OCI-LY1 (cell line): ENCODE measurements around the gene IGFL2.
"Not testable (repeated sequence)": the region's sequence is repeated elsewhere in the genome, so short reads cannot be mapped to it uniquely, and the experiment has no call there.

Experiments
- H2AFZ ChIP-seq: fragments of 200-600 bp; sonication (generic), shearing (Covaris generic); 2 replicates; pipeline ENCODE4 v1.6.0; 2014; ENCODE audit warnings: antibody characterized with exemption, mild to moderate bottlenecking, low read length
- H3F3A ChIP-seq: fragments of 200-600 bp; sonication (generic), shearing (Covaris generic); 2 replicates; pipeline ENCODE4 v1.6.0; 2014; ENCODE audit warnings: mild to moderate bottlenecking, antibody characterized with exemption, low read length, moderate library complexity; ENCODE audit not compliant: insufficient read depth
- H3K27ac ChIP-seq: fragments of 200-600 bp; sonication (generic); 2 replicates; pipeline ENCODE4 v1.5.1; 2014; ENCODE audit warnings: low read length, mixed run types, mild to moderate bottlenecking, low read depth; ENCODE audit not compliant: poor library complexity, severe bottlenecking
- H3K27me3 ChIP-seq: fragments of 200-600 bp; sonication (generic); 2 replicates; pipeline ENCODE4 v1.6.0; 2014; ENCODE audit warnings: antibody characterized with exemption, mild to moderate bottlenecking, low read length, moderate library complexity; ENCODE audit not compliant: insufficient read depth
- H3K36me3 ChIP-seq: fragments of 200-600 bp; sonication (generic); 2 replicates; pipeline ENCODE4 v1.6.1; 2014; ENCODE audit warnings: mild to moderate bottlenecking, antibody characterized with exemption, low read length, moderate library complexity, mixed read lengths; ENCODE audit not compliant: insufficient read depth
- H3K4me1 ChIP-seq: fragments of 200-600 bp; sonication (generic); 2 replicates; pipeline ENCODE4 v1.5.1; 2014; ENCODE audit warnings: mild to moderate bottlenecking, low read length, moderate library complexity; ENCODE audit not compliant: insufficient read depth, severe bottlenecking
- H3K4me2 ChIP-seq: fragments of 200-600 bp; sonication (generic), shearing (Covaris generic); 2 replicates; pipeline ENCODE4 v1.6.1; 2014; ENCODE audit warnings: low read length
- H3K4me3 ChIP-seq: fragments of 200-600 bp; sonication (generic); 2 replicates; pipeline ENCODE4 v1.5.1; 2014; ENCODE audit warnings: low read length, low read depth, mild to moderate bottlenecking, mixed read lengths; ENCODE audit not compliant: poor library complexity, severe bottlenecking
- H3K79me2 ChIP-seq: fragments of 200-600 bp; shearing (Covaris generic); 2 replicates; pipeline ENCODE4 v1.6.1; 2016; ENCODE audit warnings: mixed run types, low read length, mixed read lengths; ENCODE audit not compliant: insufficient read depth
- H3K9ac ChIP-seq: fragments of 200-600 bp; sonication (generic), shearing (Covaris generic); 2 replicates; pipeline ENCODE4 v1.6.1; 2014; ENCODE audit warnings: mild to moderate bottlenecking, low read length, mixed read lengths
- H3K9me2 ChIP-seq: fragments of 200-600 bp; sonication (generic), shearing (Covaris generic); 2 replicates; pipeline ENCODE4 v1.6.1; 2014; ENCODE audit warnings: low read depth, mild to moderate bottlenecking, low read length, mixed read lengths
- H3K9me3 ChIP-seq: fragments of 200-600 bp; shearing (Covaris generic); 2 replicates; pipeline ENCODE4 v1.6.1; 2014; ENCODE audit warnings: low read length, mixed read lengths
- H4K20me1 ChIP-seq: fragments of 200-600 bp; sonication (generic), shearing (Covaris generic); 2 replicates; pipeline ENCODE4 v1.6.0; 2016; ENCODE audit warnings: mild to moderate bottlenecking, low read length; ENCODE audit not compliant: insufficient read depth
- EZH2 ChIP-seq: fragments of 200-600 bp; sonication (generic), shearing (Covaris generic); IDR thresholded peaks from 2 replicates; pipeline ENCODE4 v1.8.0; 2017; ENCODE audit warnings: borderline replicate concordance, mixed run types, mild to moderate bottlenecking, antibody characterized with exemption, low read length, moderate library complexity, mixed read lengths
- TF ChIP-seq, protein P1 (sequence below): fragments of 200-600 bp; sonication (generic), shearing (Covaris generic); IDR thresholded peaks from 2 replicates; pipeline ENCODE4 v1.5.1; 2017; ENCODE audit warnings: mild to moderate bottlenecking, antibody characterized with exemption, low read length, moderate library complexity, mixed read lengths

Gene IGFL2

DNA sequence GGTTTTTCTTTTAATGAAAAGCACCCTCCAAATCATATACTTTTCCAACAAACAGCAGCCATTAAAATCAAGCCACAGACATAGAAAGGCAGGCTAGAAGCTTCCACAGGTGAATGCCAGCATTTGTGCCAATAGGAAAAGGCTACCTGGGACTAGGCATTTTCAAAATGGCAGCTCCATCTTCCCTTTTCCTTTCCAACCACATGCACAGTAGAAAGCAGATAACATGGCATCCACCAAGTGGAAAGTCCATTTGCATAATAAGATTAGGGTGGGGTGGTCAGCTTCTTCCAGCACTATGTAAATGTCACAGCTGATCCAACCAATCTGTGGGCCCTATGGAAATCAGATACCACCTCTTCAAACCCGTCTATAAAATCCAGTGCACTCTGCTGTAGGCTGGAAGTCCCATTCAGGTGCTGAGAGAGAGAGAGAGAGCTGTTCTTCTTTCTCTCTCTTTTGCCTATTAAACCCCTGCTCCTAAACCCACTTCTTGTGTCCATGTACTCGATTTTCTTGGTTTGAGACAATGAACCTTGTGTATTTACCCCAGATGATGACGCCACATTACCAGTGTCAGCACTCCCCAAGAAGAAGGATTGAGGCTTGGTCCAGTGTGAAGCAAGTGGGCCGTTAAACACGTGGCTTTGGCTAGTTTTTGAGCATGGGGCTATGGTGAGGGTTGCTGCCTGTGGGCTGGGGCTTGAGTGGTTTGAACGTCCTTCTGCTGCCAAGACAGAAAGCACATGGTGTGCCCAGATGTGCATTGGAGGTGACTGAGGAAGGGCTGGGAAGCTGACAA lies 57.3 kb downstream of the IGFL2 start:
- Histone ChIP-seq H4K20me1 (no peaks in the 10 kb centered on the region), H3K36me3 (no peaks in the 10 kb centered on the region), H3K4me3 (no peak overlapping the region), H3K79me2 (no peaks in the 10 kb centered on the region), H3K4me2 (no peak overlapping the region), H3K27ac (no peak overlapping the region), H3K27me3 (peaks cover 4% of the 10 kb centered on the region; the same call in 1 of the 2 replicates), H2AFZ (no peak overlapping the region), H3K9me2 (no peaks in the 10 kb centered on the region), H3K9me3 (no peaks in the 10 kb centered on the region), H3K4me1 (no peaks in the 10 kb centered on the region), H3K9ac (no peak overlapping the region), H3F3A (no peaks in the 10 kb centered on the region)
- TF ChIP-seq, protein P1, sequence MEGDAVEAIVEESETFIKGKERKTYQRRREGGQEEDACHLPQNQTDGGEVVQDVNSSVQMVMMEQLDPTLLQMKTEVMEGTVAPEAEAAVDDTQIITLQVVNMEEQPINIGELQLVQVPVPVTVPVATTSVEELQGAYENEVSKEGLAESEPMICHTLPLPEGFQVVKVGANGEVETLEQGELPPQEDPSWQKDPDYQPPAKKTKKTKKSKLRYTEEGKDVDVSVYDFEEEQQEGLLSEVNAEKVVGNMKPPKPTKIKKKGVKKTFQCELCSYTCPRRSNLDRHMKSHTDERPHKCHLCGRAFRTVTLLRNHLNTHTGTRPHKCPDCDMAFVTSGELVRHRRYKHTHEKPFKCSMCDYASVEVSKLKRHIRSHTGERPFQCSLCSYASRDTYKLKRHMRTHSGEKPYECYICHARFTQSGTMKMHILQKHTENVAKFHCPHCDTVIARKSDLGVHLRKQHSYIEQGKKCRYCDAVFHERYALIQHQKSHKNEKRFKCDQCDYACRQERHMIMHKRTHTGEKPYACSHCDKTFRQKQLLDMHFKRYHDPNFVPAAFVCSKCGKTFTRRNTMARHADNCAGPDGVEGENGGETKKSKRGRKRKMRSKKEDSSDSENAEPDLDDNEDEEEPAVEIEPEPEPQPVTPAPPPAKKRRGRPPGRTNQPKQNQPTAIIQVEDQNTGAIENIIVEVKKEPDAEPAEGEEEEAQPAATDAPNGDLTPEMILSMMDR: no peak
- TF ChIP-seq EZH2: no peak

DNA sequence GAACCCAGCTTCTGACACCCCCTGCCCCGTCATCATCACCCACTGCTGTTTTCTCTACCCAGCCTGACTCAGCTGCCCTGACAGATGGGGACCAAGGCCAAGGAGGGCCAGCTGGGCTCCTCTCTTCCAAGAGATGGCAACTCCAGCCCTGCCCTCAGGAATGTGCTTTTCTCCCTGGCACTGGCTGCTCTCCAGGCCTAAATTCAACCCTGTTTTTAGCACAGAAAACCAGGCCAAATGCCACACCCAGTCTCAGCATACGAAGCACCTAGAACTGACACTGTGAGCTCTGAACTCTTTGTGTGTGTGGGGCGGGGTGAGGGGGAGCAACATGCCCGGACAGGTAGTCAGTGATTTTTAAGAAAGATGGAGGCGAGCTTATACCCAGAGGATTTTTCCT lies 58.1 kb downstream of the IGFL2 start:
- TF ChIP-seq, protein P1: no peak
- TF ChIP-seq EZH2: no peak
- H3K4me3 ChIP-seq: no peak overlapping the region
- peaks cover 4% of the 10 kb centered on the region; the same call in 1 of the 2 replicates for H3K27me3 ChIP-seq
- no peak overlapping the region for H3K27ac ChIP-seq
- no peaks in the 10 kb centered on the region for H3K9me2 ChIP-seq
- H3K79me2 ChIP-seq: no peaks in the 10 kb centered on the region
- no peaks in the 10 kb centered on the region for H3K9me3 ChIP-seq
- no peak overlapping the region for H2AFZ ChIP-seq
- H4K20me1 ChIP-seq: no peaks in the 10 kb centered on the region
- H3K9ac ChIP-seq: no peak overlapping the region
- no peaks in the 10 kb centered on the region for H3K36me3 ChIP-seq
- no peaks in the 10 kb centered on the region for H3K4me1 ChIP-seq
- H3K4me2 ChIP-seq: no peak overlapping the region
- no peaks in the 10 kb centered on the region for H3F3A ChIP-seq

DNA sequence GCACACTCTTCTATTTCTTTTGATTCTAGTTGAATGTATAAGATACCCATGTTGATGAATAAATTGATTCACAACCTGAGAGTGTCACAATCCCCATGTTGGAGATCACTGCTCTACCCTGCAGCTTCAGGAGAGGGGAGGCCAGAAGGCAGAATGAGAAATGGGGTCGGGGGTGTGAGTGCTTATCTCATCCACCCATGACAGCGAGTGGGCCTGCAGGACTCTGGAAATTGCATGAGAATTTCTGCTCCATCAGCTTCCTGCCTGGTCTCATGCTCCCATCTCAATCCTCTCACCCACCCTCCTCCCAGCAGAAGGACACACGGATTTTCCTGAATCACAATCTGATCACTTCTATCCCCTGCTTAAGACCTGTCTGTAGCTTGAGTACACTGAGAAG lies 58.6 kb downstream of the IGFL2 start:
- H3K9me2 ChIP-seq: no peaks in the 10 kb centered on the region
- no peak overlapping the region for H2AFZ ChIP-seq
- H3K36me3 ChIP-seq: no peaks in the 10 kb centered on the region
- H3K4me3 ChIP-seq: no peak overlapping the region
- peaks cover under 1% of the 10 kb centered on the region; the same call in 1 of the 2 replicates for H3K27me3 ChIP-seq
- no peaks in the 10 kb centered on the region for H4K20me1 ChIP-seq
- no peaks in the 10 kb centered on the region for H3K9me3 ChIP-seq
- H3K9ac ChIP-seq: no peak overlapping the region
- TF ChIP-seq EZH2: no peak
- TF ChIP-seq, protein P1: no peak
- no peaks in the 10 kb centered on the region for H3F3A ChIP-seq
- H3K4me1 ChIP-seq: no peaks in the 10 kb centered on the region
- no peak overlapping the region for H3K27ac ChIP-seq
- no peak overlapping the region for H3K4me2 ChIP-seq
- H3K79me2 ChIP-seq: no peaks in the 10 kb centered on the region

GRCh38 chr19:46207858-46208257 lies 59.8 kb downstream of the IGFL2 start:
- not testable (repeated sequence) for H3K4me3 ChIP-seq, H3F3A ChIP-seq, H3K9ac ChIP-seq, H3K36me3 ChIP-seq, H3K4me1 ChIP-seq, H3K27ac ChIP-seq, H4K20me1 ChIP-seq, H2AFZ ChIP-seq, H3K79me2 ChIP-seq, H3K9me2 ChIP-seq, H3K9me3 ChIP-seq, H3K4me2 ChIP-seq, H3K27me3 ChIP-seq
